GM23338 (cell line): ENCODE results near the gene NECTIN1. TPM values are rescaled to one million over a fixed set of nuclear protein-coding genes. Genes with fewer than 3 reads are reported as not detected.

ENCODE experiments used
- ATAC-seq: fragments of 200-7000 bp; cut with Tn5 transposase; 3 replicates; pipeline ENCODE4 v1.9.1; 2020
- DNase-seq: peaks from one replicate; pipeline ENCODE4 v3.0.0-alpha.2; 2015; ENCODE audit warnings: low spot score
- H2AFZ ChIP-seq: fragments of 200-600 bp; sonication (generic); 2 replicates; pipeline ENCODE4 v1.8.0; 2016; ENCODE audit warnings: antibody characterized with exemption, mild to moderate bottlenecking, moderate library complexity
- H3F3A ChIP-seq: fragments of 200-600 bp; sonication (generic); replicated peaks from 2 replicates; pipeline ENCODE4 v1.8.0; 2017; ENCODE audit warnings: antibody characterized with exemption, mixed run types, low read depth
- H3K27ac ChIP-seq: fragments of 200-600 bp; sonication (generic); 2 replicates; pipeline ENCODE4 v1.6.1; 2016; ENCODE audit warnings: low read depth
- H3K27me3 ChIP-seq: fragments of 200-600 bp; sonication (generic); 2 replicates; pipeline ENCODE4 v1.8.0; 2016; ENCODE audit warnings: mild to moderate bottlenecking, mixed run types, moderate library complexity; ENCODE audit not compliant: insufficient read depth
- H3K36me3 ChIP-seq: fragments of 200-600 bp; sonication (generic); 2 replicates; pipeline ENCODE4 v1.8.0; 2016; ENCODE audit warnings: mild to moderate bottlenecking; ENCODE audit not compliant: insufficient read depth
- H3K4me1 ChIP-seq: fragments of 200-600 bp; sonication (generic); 2 replicates; pipeline ENCODE4 v1.8.0; 2016; ENCODE audit warnings: mild to moderate bottlenecking, moderate library complexity; ENCODE audit not compliant: insufficient read depth
- H3K4me2 ChIP-seq: fragments of 200-600 bp; sonication (generic); 2 replicates; pipeline ENCODE4 v1.7.1; 2017; ENCODE audit warnings: mixed run types
- H3K4me3 ChIP-seq: fragments of 200-600 bp; sonication (generic); 2 replicates; pipeline ENCODE4 v1.6.1; 2016; ENCODE audit warnings: mixed run types
- H3K79me2 ChIP-seq: fragments of 200-600 bp; sonication (generic); replicated peaks from 2 replicates; pipeline ENCODE4 v1.8.0; 2017; ENCODE audit warnings: mild to moderate bottlenecking; ENCODE audit not compliant: insufficient read depth
- H3K9me2 ChIP-seq: fragments of 200-600 bp; sonication (generic); 2 replicates; pipeline ENCODE4 v1.8.0; 2017; ENCODE audit not compliant: insufficient read depth
- H4K20me1 ChIP-seq: fragments of 200-600 bp; sonication (generic); replicated peaks from 2 replicates; pipeline ENCODE4 v1.8.0; 2017; ENCODE audit warnings: mild to moderate bottlenecking; ENCODE audit not compliant: insufficient read depth
- H3K27ac Mint-ChIP-seq: 2 replicates; pipeline ENCODE4 v1.8.0; 2020; ENCODE audit warnings: inconsistent platforms, mild to moderate bottlenecking, moderate library complexity, mixed read lengths
- H3K27me3 Mint-ChIP-seq: 3 replicates; pipeline ENCODE4 v1.8.0; 2022; ENCODE audit warnings: low read depth, mild to moderate bottlenecking, moderate library complexity, mixed read lengths, inconsistent platforms; ENCODE audit not compliant: insufficient read depth, poor library complexity
- H3K36me3 Mint-ChIP-seq: 3 replicates; pipeline ENCODE4 v1.8.0; 2021; ENCODE audit warnings: low read depth, mild to moderate bottlenecking, inconsistent platforms, moderate library complexity, mixed read lengths
- H3K4me1 Mint-ChIP-seq: 3 replicates; pipeline ENCODE4 v1.8.0; 2020; ENCODE audit warnings: mild to moderate bottlenecking, inconsistent platforms, mixed read lengths
- H3K4me3 Mint-ChIP-seq: 3 replicates; pipeline ENCODE4 v1.8.0; 2021; ENCODE audit warnings: moderate library complexity, mild to moderate bottlenecking, inconsistent platforms, mixed read lengths
- H3K9me3 Mint-ChIP-seq: 3 replicates; pipeline ENCODE4 v1.8.0; 2020; ENCODE audit warnings: moderate library complexity, mild to moderate bottlenecking, inconsistent platforms, mixed read lengths
- CREB1 ChIP-seq: fragments of 250-450 bp; sonication (Bioruptor Pico); IDR thresholded peaks from 2 replicates; pipeline ENCODE4 v1.5.0; 2020; ENCODE audit warnings: low read depth, mild to moderate bottlenecking, moderate library complexity
- EZH2 ChIP-seq: fragments of 200-600 bp; sonication (generic); IDR thresholded peaks from one replicate; pipeline ENCODE4 v1.8.0; 2017; ENCODE audit warnings: antibody characterized with exemption, mild to moderate bottlenecking, low read depth; ENCODE audit not compliant: unreplicated experiment
- EZH2phosphoT487 ChIP-seq: fragments of 200-600 bp; sonication (generic); IDR thresholded peaks from one replicate; pipeline ENCODE4 v1.8.1; 2018; ENCODE audit warnings: antibody characterized with exemption; ENCODE audit not compliant: unreplicated experiment
- JUNB ChIP-seq: IDR thresholded peaks from one replicate; pipeline ENCODE4 v1.6.1; 2016; ENCODE audit warnings: antibody characterized with exemption; ENCODE audit not compliant: unreplicated experiment
- NANOG ChIP-seq: IDR thresholded peaks from 2 replicates; pipeline ENCODE4 v1.6.1; 2016; ENCODE audit warnings: antibody characterized with exemption, borderline replicate concordance
- STAT1 ChIP-seq: IDR thresholded peaks from one replicate; pipeline ENCODE4 v1.6.1; 2016; ENCODE audit warnings: antibody characterized with exemption; ENCODE audit not compliant: unreplicated experiment
- polyA plus RNA-seq: library from polyadenylated mRNA; unstranded; fragments of >200 nt; fragmentation: Nextera tagmentation; extraction: Ambion mirVana; gene quantifications from 2 replicates; pipeline ENCODE4 v1.2.1, GENCODE V29; 2016
- total RNA-seq: library from RNA; depleted of rRNA; stranded (reverse); fragments of >200 nt; shearing (Covaris generic); gene quantifications from 2 replicates; pipeline ENCODE4 v1.2.3, GENCODE V29; 2014
- TF ChIP-seq, protein P1 (sequence below): IDR thresholded peaks from 2 replicates; pipeline ENCODE4 v1.6.1; 2016; ENCODE audit warnings: antibody characterized with exemption
- TF ChIP-seq, protein P2 (sequence below): IDR thresholded peaks from one replicate; pipeline ENCODE4 v1.6.1; 2018; ENCODE audit warnings: antibody characterized with exemption; ENCODE audit not compliant: unreplicated experiment

NECTIN1 gene
- total and polyA plus RNA-seq, 2 experiments from 2014 or later = 18.7 to 56.3 TPM

DNA sequence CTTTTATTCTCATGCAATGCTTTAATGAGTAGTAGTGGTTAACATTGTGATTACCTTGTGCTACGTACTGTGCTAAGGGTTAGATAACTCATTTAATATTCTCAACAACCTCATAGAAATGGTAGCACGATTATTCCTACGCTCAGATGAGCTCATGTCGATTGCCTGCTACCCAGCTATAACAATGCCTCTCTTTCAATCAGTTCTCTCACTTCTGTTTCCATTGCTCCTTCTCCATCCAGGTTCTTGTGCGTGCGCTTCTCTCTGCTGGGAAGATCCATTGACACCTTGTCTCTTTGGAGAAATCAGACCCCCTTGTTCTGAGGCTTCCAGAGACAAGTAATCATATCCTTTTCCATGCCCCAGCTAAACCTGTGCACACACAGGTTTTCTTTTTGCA lies 120.8 kb downstream of the NECTIN1 start (continued):
- TF ChIP-seq, protein P1, sequence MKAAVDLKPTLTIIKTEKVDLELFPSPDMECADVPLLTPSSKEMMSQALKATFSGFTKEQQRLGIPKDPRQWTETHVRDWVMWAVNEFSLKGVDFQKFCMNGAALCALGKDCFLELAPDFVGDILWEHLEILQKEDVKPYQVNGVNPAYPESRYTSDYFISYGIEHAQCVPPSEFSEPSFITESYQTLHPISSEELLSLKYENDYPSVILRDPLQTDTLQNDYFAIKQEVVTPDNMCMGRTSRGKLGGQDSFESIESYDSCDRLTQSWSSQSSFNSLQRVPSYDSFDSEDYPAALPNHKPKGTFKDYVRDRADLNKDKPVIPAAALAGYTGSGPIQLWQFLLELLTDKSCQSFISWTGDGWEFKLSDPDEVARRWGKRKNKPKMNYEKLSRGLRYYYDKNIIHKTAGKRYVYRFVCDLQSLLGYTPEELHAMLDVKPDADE = no peak
- TF ChIP-seq, protein P2, sequence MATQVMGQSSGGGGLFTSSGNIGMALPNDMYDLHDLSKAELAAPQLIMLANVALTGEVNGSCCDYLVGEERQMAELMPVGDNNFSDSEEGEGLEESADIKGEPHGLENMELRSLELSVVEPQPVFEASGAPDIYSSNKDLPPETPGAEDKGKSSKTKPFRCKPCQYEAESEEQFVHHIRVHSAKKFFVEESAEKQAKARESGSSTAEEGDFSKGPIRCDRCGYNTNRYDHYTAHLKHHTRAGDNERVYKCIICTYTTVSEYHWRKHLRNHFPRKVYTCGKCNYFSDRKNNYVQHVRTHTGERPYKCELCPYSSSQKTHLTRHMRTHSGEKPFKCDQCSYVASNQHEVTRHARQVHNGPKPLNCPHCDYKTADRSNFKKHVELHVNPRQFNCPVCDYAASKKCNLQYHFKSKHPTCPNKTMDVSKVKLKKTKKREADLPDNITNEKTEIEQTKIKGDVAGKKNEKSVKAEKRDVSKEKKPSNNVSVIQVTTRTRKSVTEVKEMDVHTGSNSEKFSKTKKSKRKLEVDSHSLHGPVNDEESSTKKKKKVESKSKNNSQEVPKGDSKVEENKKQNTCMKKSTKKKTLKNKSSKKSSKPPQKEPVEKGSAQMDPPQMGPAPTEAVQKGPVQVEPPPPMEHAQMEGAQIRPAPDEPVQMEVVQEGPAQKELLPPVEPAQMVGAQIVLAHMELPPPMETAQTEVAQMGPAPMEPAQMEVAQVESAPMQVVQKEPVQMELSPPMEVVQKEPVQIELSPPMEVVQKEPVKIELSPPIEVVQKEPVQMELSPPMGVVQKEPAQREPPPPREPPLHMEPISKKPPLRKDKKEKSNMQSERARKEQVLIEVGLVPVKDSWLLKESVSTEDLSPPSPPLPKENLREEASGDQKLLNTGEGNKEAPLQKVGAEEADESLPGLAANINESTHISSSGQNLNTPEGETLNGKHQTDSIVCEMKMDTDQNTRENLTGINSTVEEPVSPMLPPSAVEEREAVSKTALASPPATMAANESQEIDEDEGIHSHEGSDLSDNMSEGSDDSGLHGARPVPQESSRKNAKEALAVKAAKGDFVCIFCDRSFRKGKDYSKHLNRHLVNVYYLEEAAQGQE = no peak
- no peak for TF ChIP-seq EZH2
- TF ChIP-seq STAT1 = no peak
- no peak for TF ChIP-seq NANOG

DNA sequence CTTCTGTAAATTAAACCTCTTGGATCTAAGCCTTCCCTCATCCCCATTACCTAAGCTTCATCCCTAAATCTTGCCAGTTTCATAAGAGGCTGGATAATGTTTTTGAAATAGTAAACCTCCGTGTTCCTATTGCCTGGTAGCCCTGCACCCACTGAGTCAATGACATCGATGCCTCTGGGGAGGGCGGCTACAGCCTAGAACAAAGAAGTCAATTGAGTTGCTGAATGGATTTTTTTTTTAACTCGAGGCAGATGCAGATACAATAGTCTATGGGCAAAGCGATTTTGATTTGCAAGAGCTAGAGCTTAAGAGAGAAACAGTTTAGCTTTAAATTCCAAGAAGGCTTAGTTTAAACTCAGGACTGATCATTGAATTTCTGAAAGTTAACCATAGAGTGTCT lies 121.3 kb downstream of the NECTIN1 start:
- Histone ChIP-seq H3F3A (no peaks in the 10 kb centered on the region), H4K20me1 (no peaks in the 10 kb centered on the region), H3K27me3 (peaks cover 15% of the 10 kb centered on the region; the same call in 1 of the 2 replicates), H3K36me3 (no peaks in the 10 kb centered on the region), H3K4me3 (no peak overlapping the region), H3K27ac (no peak overlapping the region), H2AFZ (no peak overlapping the region), H3K4me1 (peaks cover 22% of the 10 kb centered on the region), H3K79me2 (no peaks in the 10 kb centered on the region), H3K4me2 (peak overlapping the region; percentile 59), H3K9me2 (no peaks in the 10 kb centered on the region)
- ATAC-seq (peak; percentile 56), DNase-seq (no peak)
- peaks cover 17% of the 10 kb centered on the region for H3K4me1 Mint-ChIP-seq
- H3K27ac Mint-ChIP-seq = no peak overlapping the region
- H3K4me3 Mint-ChIP-seq = no peak overlapping the region
- peaks cover 18% of the 10 kb centered on the region for H3K27me3 Mint-ChIP-seq
- no peaks in the 10 kb centered on the region for H3K9me3 Mint-ChIP-seq
- no peaks in the 10 kb centered on the region; the same call in 2 of the 3 replicates for H3K36me3 Mint-ChIP-seq
- TF ChIP-seq EZH2phosphoT487 (no peak), CREB1 (CRISPR knock-in tag) (no peak), JUNB (no peak), EZH2 (no peak), NANOG (no peak)
- TF ChIP-seq, protein P1 = no peak
- TF ChIP-seq, protein P2 = no peak
